ENCODE results near the gene WRAP53. TPM values are rescaled to one million over a fixed set of nuclear protein-coding genes. Genes with fewer than 3 reads are reported as not detected.

The WRAP53 gene
- total RNA-seq, 2 donors from 2014 or later, result 6.0 to 22.6 TPM

DNA sequence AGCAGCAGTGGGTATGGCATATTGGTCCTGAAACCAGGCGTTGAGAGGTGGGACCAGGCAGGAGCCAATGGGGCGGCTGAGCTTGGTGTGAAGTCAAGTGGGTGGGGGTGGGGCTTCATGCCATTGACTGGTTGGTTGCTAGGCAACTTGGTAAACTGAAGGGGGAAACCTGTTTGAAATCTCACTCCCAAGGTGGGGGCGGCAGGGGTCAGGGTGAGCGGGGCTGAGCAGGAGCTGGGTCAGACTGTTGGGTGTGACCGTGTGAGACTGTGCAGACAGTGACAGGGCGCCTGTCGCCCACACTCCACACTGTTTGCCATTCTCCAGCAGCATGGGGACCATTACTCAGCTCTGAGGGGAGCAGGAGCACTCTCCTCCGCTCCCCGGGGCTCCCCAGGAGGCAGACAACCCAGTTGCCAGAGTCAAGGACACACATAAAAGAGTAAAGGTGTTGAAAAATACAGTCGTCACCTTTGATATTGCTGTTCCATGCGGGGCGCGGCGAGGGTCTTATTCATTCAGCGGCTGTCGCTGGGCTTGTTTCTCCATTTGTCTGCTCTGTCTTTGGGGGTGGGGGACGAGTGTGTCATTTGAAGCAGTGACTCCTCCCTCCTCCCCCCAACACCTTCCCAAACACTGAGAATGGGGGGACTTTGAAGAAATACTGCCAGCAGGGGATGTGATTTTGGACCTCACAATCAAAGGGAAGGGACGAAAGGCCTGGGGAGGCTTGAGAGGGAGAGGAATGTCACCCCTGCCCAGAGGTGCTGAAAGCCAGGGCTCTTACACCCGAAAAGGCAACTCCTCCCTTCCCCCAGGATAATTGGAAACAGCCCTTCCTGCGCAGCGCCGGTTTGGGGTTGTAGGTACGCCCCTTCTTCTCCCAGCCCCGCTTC lies 15.6 kb downstream of the WRAP53 start:
- no peak for DNase-seq
- Histone ChIP-seq H3K36me3 (no peaks in the 10 kb centered on the region), H3K27ac (no peak overlapping the region), H3K4me3 (no peak overlapping the region), H3K4me1 (no peaks in the 10 kb centered on the region), H3K27me3 (peaks cover 18% of the 10 kb centered on the region), H3K9me3 (no peaks in the 10 kb centered on the region), H3K9ac (ENCODE audit: low read depth in 2 of 2, low read length in 2 of 2) (no peak overlapping the region)
- intact Hi-C loops (cut with DNase I), result no loop called here
- TF ChIP-seq, protein P1, sequence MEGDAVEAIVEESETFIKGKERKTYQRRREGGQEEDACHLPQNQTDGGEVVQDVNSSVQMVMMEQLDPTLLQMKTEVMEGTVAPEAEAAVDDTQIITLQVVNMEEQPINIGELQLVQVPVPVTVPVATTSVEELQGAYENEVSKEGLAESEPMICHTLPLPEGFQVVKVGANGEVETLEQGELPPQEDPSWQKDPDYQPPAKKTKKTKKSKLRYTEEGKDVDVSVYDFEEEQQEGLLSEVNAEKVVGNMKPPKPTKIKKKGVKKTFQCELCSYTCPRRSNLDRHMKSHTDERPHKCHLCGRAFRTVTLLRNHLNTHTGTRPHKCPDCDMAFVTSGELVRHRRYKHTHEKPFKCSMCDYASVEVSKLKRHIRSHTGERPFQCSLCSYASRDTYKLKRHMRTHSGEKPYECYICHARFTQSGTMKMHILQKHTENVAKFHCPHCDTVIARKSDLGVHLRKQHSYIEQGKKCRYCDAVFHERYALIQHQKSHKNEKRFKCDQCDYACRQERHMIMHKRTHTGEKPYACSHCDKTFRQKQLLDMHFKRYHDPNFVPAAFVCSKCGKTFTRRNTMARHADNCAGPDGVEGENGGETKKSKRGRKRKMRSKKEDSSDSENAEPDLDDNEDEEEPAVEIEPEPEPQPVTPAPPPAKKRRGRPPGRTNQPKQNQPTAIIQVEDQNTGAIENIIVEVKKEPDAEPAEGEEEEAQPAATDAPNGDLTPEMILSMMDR (IDR thresholded peaks at IDR 0.05), result no peak

DNA sequence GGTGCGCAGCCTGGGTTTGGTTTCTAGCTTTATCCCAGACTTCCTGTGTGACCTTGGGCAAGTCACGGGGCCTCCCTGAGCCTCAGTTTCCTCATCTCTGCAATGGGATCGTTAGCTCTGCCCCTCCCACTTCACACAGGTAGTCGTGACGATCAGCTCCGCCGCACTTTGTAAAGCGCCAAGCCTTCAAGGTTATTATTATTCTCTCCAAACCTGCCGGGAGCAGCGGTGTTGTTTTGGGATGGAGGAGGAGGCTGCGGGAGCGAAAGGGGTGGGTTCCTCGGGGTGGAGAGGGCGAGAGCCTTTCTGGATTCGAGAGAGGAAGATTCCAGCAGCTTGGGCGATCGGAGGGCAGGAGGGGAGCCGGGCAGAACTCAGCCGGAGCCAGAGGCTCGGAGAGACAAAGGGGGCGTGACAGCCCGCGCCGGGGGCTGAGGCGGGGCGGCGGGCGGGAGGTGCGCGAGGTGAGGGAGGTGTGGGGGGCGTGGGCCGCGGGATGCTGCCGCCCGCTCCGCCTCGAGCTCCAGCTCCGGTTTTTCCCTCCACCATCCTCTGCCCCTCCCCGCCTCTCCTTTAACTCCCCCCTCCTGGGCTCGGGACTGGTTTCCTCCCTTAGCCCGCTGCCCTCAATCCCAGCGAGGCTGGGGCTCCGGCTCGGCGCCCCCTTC lies 16.5 kb downstream of the WRAP53 start, which contains the start of gene EFNB3:
Gene EFNB3, plus strand, starts transcription at position 602 of the 668 bp plus-strand sequence. CDS start 397 bp downstream, outside the sequence.
- H3K27me3 ChIP-seq, result peaks cover 18% of the 10 kb centered on the region
- no peaks in the 10 kb centered on the region for H3K4me1 ChIP-seq
- H3K9ac ChIP-seq (ENCODE audit: low read depth in 2 of 2, low read length in 2 of 2), result no peak within 1 kb of the TSS
- no peak for DNase-seq
- intact Hi-C loops (cut with DNase I), result no loop called here
- no peaks in the 10 kb centered on the region for H3K36me3 ChIP-seq
- TF ChIP-seq, protein P1 (IDR thresholded peaks at IDR 0.05), result no peak
- H3K9me3 ChIP-seq, result no peaks in the 10 kb centered on the region
- H3K4me3 ChIP-seq, result peak within 1 kb of the TSS; percentile 25
- no peak within 1 kb of the TSS for H3K27ac ChIP-seq

DNA sequence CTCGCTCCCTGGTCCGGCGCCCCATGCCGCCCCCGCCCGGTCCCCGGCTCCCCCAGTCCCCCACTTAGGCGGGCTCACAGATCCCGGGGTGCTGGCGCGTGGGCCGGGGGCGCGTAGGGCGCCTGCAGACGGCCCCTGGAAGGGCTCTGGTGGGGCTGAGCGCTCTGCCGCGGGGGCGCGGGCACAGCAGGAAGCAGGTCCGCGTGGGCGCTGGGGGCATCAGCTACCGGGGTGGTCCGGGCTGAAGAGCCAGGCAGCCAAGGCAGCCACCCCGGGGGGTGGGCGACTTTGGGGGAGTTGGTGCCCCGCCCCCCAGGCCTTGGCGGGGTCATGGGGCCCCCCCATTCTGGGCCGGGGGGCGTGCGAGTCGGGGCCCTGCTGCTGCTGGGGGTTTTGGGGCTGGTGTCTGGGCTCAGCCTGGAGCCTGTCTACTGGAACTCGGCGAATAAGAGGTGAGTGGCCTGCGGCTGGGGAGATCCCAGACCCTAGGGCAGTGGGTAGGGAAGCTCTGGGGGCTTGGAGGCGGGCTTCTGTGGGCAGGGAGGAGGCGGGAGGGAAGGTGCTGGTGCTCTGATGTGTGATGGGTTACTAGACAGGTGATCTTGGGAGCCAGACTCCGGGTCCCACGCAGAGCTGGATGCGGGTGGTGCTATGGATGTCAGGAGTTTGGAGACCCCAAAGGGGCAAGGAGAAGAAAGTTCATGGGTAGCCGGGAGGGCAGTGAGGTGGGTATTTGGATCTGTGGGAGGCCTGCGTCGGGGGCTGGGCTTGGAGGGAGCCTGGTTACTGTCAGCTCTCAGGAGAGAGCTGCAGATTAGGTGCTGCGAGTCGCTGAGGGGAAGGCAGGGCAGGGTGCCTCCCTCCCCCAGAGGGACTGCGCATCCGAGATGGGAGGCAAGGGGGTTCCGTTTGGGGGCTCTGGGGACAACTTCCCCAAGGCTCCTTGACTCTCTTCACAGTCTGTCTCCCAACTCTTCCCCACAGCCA lies 17.3 kb downstream of the WRAP53 start:
- H3K36me3 ChIP-seq, result no peaks in the 10 kb centered on the region
- H3K9ac ChIP-seq (ENCODE audit: low read depth in 2 of 2, low read length in 2 of 2), result no peak overlapping the region
- no peak for DNase-seq
- TF ChIP-seq, protein P1 (IDR thresholded peaks at IDR 0.05), result no peak
- no peaks in the 10 kb centered on the region for H3K4me1 ChIP-seq
- H3K9me3 ChIP-seq, result no peaks in the 10 kb centered on the region
- H3K27me3 ChIP-seq, result peaks cover 18% of the 10 kb centered on the region
- intact Hi-C loops (cut with DNase I), result no loop called here
- peak overlapping the region; percentile 25 for H3K4me3 ChIP-seq
- no peak overlapping the region for H3K27ac ChIP-seq

GRCh38 chr17:7706631-7707354 lies 18.5 kb downstream of the WRAP53 start:
- Histone ChIP-seq H3K4me3 (no peak overlapping the region), H3K9me3 (no peaks in the 10 kb centered on the region), H3K27me3 (peaks cover 18% of the 10 kb centered on the region), H3K36me3 (no peaks in the 10 kb centered on the region), H3K27ac (no peak overlapping the region), H3K9ac (ENCODE audit: low read depth in 2 of 2, low read length in 2 of 2) (no peak overlapping the region), H3K4me1 (no peaks in the 10 kb centered on the region)
- no peak for DNase-seq
- TF ChIP-seq, protein P1 (IDR thresholded peaks at IDR 0.05), result no peak
- intact Hi-C loops (cut with DNase I), result no loop called here

Measured in colonic mucosa (tissue), 4 donors.